Right renal pelvis (tissue), 4 donors: Measurements from ENCODE around the gene C4BPA. TPM values are rescaled to one million over a fixed set of nuclear protein-coding genes. Genes with fewer than 3 reads are reported as not detected.

Source experiments
- DNase-seq, 4 donors: peaks; one replicate each; pipeline ENCODE4 v3.0.0-alpha.2; 2013; ENCODE audit warnings: low read depth in 4 of 4, low spot score in 3 of 4, missing footprints in 1 of 4
- polyA plus RNA-seq, 4 donors: library from polyadenylated mRNA; unstranded; fragments of 120-200 nt; gene quantifications; one replicate each; pipeline ENCODE4 v1.2.1, GENCODE V29; 2013; ENCODE audit not compliant: insufficient read length in 4 of 4

The C4BPA gene
- under 1 TPM; 0.49 to 0.91 (median 0.68) TPM for polyA plus RNA-seq

DNA sequence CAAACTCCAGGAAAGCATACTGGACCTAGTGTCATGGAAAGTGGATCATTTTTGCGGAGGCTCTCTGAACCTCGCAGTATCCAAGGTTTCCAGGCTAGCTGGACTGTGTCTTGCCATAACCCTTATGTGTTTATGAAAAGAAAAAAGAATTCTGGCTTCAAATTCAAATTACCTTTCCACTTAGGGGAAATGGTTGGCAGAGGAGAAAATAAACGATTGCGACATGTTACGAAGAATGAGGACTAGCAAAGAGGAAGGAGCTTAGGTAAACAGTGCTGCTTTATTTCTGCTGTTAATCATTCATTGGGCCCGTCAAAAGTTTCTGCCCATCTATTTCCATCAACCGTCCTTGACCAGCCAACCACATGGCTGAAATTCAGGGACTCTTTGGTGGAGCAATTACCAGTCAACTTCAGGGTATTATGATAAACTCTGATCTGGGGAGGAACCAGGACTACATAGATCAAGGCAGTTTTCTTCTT, at the start of gene C4BPA:
Gene C4BPA, plus strand, starts transcription at position 342 of the 482 bp plus-strand sequence. CDS start 8,793 bp downstream, outside the sequence.
- DNase-seq, result no peak

DNA sequence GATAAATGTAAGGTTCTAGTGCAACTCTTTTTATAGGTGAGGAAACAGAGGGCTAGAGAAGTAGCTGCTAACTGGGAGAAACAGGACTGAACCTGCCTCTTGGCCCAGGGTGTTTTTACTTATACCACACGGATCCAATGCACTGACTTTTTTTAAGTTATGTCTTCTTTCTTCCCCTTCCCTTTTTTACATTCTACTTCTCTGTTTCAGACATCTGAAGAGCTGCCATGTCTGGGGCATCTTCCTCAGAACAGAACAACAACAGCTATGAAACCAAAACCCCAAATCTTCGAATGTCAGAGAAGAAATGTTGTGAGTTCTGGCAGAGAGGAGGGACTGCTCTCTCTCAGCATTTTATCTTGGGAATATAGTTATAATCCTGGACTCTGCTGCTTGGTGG, 49.5 kb upstream of the C4BPA start:
- no peak for DNase-seq

DNA sequence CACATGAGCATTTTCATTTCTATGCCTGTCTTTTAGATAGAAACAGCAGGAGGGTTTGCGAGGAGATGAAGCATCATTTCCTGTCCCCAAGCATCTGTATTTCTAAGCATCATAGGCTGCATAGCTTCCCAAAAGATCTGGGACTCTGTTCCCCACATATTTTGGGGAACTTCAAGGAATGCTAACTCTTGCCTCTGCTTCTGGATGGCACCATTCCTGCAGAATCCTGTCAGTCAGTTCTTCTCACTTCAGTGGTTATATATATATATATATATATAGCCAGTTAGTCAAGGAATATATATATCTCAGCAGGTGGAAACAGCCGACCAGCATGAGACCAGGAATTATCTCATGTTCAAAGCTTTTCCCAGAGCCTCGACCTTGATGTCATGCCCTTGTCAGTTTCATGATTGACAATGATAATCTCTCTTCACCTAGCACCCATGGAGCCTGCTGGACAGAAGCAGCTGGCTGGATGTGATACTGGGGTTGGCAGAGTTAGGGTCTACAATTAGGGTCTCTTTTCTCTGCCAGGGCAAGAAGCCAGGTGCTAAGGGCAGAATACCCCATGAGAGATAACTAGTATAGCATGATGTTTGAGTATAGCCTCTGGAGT, 48.5 kb upstream of the C4BPA start:
- DNase-seq, result no peak

DNA sequence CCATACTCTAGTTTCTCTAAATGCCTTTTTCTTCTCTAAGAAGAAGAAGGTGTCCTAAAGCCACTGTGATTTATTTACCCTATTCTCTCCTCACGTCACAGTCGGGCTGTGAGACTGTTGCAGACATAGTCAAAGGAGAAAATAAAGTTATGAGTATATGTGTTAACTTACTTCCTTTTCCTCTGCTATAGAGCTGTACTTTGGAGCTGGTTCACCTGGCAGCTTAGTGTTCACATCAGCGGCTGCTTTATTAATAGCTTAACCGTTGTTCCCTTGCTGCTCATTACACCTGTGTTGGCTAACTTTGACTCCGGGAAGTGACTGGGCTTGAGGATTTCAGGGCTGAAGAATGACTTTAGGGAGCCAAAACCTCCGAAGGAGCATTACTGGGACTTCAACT, 47.4 kb upstream of the C4BPA start:
- DNase-seq, result no peak

DNA sequence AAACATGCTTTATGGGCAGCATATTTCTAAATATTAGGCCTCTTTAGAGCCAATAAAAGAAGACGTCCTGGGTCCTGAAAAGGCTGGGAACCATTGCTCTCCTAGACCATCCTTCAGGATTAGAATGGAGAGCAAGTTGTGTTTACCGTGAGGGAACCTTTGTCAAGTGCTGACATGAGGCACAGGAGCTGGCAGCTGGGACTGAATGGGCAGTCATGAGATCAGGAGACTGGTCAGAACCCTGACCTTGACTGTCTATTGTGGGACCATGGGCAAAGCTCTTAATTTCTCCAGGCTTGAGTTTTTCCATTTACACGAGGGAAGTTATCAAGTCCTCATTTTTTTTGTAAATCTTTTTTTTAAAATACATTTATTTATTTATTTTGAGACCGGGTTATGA, 45.8 kb upstream of the C4BPA start:
- DNase-seq, result no peak

DNA sequence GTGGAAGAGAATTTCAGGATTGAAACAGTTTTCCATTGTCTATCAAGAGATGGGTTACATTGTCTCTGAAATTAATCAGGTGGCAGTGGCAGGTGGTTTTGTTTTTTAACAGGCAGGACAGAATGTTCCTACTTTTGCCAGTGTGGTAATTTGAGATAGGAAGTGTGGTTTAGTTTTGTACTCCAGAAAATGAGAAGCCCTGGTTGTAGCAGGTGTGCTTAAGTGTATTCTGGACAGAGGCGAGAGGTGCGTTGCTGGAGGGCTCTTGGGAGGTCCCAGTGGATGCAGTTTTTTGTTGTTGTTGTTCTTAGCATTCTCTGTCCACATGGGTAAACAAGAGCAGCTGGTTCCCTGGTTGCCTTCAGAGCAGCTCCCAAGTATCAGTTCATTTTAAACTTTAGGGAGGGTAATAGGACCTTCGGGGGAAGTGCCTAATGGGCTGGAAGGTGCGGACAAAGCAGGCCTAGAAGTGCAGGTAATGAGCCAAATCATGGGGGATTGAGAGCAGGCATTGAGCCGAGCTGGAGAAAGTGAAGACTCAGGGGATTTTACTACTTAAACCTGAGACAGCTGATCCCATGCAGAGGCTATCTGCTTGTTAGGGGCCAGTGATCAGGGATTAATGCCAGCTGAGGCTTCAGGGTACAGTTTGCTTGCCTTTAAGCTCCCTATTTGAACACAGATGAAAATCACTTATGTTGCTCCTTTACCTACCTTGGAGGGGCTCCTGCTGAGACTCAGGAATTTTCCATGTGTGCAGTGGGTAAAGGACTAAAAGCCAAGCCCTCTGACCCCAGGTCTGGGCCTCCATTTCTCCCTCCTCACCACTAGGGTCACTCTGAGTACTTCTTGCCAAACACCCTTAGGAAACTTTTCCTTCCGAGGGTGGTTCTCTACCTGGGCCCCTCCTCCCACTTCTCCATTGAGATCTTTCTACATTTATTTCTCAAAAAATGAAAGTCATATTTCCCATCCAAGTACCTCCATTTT, 44.9 kb upstream of the C4BPA start:
- DNase-seq, result no peak

DNA sequence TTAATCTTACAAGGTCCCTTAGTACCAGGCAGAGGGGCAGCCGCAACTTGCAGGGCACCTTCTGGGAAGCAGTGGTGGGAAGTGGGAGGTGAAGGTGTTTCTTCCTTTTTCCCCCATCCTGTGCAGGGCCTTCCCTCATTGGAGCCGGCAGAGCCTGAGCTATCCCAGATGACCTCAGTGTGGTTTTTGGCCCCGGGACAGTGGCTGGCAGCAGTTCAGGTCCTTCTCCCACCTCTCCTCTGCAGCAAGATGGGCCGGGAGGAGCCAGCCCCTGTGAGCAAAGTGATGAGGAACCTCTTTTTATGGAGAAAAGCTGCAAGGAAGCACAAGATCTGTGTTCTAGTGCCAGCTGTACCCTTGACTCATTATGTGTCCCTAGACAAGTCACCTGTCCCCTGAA, 44.2 kb upstream of the C4BPA start:
- no peak for DNase-seq

DNA sequence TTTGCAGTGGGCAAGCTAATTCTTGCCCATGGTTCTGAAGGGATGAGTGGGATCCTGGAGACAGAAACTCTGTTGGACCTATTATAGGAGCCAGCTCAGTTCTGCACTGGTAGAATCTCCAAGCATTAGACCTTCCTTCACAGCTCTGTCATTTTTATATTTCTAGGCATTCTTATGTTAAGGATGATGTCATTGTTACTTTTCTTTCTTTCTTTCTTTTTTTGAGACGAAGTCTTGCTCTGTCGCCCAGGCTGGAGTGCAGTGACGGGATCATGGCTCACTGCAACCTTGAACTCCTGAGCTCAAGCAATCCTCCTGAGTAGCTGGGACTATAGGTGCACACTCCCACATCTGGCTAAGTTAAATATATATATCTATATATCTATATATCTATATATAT, 43.4 kb upstream of the C4BPA start:
- no peak for DNase-seq

DNA sequence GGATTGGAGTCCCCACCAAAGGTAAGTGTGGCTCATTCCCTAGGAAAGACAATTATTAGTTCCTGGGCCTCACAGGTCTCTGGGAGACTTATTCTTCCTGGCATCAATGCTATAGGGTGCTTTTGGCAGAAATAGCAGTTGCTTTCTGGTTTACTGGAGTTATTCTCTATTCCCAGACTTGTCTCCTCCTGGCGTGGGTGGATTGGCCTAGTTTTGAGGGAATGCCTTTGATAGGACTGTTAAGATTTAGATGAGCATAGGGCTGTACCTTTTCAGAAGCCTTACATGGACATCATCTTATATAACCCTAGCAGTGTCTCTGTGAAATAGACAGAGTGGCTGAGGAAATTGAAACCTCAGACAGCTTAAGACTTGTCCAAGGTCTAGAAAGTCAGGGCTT, 42.0 kb upstream of the C4BPA start:
- no peak for DNase-seq

DNA sequence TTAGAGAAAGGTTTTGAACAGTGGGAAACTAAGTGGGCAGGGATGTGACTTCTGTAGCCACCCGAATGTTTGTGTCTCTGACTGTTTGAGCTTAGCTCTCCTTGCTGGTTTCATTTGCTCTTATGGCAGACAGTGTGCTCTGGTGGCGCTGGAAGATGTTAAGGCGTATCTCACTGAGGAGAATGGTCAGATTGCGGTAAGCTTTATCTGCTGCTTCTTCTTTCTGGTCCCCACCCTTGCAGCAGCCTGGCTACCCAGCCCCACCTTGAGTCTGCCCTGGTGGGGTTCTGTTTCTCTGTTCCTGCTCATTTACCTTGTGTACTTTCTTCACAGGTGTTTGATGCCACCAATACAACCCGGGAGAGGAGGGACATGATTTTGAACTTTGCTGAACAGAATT, 41.0 kb upstream of the C4BPA start:
- DNase-seq, result no peak

DNA sequence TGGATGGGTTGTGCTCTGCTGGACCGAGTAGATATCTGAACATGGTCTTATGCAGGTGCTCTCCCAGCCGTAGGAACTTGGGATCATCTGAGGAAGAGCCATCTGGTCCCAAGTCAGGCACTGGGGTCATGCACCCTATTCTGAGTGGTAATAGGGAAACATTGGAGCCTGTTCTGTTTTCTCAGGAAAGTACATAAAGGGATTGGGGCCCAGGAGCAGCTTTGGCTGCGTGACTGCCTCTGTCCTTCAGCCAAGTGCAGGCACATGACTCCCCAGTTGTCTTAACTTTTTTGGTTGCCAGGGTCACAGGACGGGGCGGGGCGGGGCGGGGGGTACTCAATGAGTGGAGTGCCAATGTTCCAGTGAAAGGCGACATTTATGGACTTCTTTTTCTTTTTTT, 39.5 kb upstream of the C4BPA start:
- DNase-seq, result no peak

DNA sequence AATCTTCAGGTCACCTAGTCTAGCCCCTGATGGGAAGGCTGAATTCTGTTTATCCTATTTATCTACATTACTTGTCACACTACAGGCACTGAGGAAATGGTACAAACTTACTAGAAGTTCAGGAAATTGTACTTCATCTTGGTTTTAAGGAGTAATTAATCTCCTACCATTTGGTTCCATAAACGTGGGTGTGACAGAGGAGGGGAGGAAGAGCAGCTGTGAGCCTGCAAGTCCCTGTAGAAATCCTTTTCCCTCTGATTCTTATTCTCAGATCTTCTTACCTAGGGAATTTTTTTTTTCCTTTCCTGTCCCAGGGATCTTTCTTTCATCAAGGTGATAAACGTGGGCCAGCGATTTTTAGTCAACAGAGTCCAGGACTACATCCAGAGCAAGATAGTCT, 36.8 kb upstream of the C4BPA start:
- no peak for DNase-seq

DNA sequence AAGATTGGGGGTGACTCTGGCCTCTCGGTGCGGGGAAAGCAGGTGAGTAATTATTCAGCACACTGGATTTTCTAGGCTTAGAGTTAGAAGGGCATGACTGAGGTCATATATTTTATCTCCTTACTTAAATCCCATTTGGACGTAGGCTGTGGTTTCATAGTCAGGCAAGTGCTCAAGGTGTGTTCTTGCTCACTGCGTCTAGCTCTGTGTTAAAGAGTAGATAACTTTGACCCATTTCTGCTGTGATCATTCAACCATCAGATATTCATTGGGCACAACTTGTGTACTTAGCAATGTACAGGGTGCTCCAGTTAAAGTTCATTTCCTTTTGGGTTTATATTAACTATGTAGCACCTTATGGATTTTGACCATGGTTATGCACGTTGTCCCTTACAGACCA, 36.4 kb upstream of the C4BPA start:
- no peak for DNase-seq

DNA sequence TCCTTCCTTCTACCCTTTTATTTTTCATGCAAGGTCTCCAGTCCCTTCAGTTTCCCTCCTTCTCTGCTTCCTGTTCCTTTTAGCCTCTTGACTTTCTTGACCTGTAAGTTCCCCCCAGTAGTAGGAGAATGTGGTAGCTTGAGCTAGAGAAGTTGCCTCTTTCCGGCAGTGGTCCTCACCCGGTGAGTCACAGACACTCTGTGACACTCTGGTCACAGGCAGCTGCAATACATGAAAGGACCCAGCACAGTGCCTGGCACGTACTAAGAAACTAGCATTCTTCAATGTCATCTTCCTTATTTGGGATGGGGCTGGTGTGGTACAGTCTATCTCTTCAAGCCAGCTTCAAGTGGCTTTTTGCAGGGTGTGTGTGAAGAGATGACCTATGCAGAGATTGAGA, 35.0 kb upstream of the C4BPA start:
- DNase-seq, result no peak

DNA sequence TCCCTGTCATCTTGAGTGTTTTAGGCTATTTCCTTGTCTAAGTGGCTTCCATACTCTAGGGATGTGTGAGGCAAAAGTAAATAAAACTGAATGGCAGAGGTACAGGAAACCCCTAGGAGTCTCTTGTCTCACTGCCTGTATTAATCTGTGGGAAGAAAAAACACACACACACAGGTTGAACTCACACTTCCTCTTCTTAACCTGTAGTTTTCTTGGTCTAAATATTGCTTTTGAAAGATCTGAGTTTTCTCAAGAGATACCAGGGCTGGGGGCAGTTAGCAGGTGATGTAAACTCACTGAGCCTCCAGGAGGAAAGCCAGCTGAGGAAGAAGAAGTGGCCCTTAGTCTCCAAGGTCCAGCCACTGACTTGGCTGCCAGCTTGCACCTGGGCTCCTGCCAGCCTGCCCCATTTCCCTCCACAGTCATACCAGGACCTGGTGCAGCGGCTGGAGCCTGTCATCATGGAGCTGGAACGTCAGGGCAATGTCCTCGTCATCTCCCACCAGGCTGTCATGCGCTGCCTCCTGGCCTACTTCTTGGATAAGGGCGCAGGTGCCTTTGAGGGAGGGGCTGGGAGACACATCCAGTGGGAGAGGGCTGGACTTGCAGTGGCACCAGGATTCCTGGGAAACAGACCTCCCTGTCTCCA, 34.1 kb upstream of the C4BPA start:
- no peak for DNase-seq

DNA sequence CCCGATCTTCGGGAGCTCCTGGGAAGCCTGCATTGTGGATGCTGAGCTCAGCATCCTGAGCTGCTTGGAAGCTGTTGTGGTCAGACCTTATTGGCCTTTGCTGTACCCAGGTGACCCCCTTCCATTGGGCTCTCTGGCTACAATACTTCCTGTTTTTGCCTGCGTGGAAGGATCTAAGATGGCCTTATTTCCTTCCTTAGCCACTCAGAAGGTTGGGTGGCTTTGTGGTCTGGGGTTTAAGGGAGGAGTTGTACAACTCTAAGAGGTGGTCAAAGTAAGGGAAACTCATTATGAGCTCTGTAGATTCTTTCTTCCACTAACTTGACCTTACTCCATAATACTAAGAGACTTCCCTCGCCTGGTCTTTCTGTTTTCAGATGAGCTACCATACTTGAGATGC, 33.2 kb upstream of the C4BPA start:
- DNase-seq, result no peak

DNA sequence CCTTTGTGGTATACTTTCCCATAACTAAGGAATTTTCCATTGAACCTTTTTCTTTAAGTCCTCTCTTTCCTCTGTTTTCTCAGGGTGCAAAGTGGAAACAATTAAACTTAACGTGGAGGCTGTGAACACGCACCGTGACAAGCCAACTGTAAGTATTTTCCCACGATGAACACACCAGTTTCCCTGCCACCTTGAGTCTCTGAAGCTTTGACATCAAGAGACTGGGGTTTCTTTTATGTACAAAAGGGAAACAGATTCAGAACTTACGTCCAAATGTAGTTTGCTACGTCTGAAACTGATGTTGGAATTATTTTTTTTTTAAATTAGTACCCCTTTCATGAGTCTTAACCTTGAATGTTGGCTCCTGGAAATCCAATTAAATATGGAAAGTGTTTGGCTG, 32.6 kb upstream of the C4BPA start:
- DNase-seq, result no peak

DNA sequence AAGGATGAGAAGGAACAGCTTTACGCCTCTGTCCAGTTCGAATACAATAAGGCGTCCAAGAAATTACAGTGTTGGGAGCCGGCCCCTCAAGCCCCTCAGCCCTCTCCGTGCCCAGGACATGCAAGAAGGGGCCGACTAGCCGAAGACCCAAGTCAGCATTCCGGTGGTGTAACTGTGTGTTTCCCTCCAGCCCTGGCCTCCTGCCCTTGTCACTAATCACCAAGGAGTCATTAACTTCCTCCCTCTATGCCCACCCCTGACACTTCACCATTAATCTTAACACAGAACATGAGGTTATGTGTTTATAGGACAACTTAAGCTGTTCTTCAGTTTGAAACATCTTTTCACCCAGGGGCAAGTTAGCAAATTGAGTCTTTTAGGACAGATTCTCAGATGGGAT, 31.8 kb upstream of the C4BPA start:
- no peak for DNase-seq

DNA sequence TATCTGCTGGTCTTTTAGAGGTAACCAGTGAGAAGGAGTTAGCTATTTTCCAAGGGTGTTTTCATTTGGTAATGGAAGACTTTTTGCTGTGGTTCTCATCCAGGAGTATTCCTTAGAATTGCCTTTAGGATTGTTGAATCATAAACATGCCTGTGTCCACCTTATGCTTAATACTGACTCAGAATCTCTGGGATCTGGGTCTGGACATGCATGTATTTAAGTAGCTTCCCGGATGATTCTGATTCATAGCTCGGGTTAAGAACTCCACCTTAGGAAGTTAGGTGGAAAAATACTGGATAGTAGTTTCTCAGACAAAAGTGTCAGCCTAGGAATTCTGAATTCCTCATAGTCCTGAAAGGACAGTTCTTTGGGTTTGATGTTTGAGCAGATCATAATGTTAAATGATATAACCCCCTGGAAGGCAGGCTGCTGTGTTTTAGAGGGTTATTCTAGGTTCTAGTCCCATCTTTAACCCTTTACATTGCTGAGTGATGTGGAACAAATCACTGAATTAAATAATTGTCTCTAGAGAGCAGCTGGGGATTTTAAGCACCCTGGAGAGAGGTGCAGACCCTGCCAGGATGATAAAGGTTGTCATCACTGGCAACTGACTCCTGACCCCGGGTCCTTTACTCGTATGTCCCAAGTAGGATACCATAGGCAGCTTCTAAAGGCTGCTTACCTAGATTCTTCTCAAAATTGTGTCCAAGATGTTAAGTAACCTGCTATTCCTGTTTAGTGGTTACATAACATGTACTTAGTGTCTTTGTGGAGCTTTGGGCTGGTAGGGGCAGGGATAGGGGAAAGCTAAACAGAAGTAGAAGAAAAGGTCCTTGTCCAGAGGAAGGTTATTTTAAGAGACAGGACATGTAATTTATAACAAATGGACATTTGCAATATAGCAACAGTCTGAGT, 29.9 kb upstream of the C4BPA start:
- DNase-seq, result no peak

DNA sequence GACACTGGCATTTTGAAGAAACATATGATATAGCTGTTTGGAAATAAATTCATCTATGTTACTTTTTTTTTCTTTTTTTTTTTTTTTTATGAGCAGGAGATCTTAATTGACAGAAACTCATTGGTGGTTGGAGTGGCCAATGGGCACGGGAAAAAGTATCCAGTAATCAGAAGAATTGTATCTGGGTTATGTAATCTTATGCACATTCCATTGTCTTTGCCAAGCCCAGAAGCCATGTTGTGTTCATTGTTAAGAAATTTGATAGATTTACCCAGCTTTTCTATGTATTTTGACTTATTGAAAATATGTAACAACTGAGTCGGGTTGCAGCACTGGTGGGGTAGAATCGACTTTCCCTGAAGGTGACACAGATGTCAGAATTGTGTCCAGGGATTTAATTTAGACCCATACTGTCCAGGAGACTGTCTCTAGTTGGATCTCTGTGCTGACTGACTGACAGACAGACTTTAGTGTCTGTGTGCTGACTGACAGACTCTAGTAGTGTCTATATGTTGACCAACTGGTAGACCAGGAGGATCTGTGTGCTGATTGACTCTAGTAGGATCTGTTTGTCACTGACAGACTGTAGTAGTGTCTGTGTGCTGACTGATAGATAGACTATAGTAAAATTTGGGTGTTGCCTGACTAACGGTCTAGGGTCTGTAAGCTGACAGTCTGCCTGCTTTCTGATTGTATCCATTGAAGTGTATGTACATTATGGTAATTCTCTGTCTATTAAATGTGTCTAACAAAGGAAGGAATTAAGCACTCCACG, 27.7 kb upstream of the C4BPA start:
- no peak for DNase-seq
